ENCODE results near the gene PTCH1. TPM values are rescaled to one million over a fixed set of nuclear protein-coding genes. Genes with fewer than 3 reads are reported as not detected.

PTCH1 gene
- 100 to 1,000 TPM in 1 of 2 donors, 10 to 100 TPM in 1; 27.5 to 108 TPM for total RNA-seq

DNA sequence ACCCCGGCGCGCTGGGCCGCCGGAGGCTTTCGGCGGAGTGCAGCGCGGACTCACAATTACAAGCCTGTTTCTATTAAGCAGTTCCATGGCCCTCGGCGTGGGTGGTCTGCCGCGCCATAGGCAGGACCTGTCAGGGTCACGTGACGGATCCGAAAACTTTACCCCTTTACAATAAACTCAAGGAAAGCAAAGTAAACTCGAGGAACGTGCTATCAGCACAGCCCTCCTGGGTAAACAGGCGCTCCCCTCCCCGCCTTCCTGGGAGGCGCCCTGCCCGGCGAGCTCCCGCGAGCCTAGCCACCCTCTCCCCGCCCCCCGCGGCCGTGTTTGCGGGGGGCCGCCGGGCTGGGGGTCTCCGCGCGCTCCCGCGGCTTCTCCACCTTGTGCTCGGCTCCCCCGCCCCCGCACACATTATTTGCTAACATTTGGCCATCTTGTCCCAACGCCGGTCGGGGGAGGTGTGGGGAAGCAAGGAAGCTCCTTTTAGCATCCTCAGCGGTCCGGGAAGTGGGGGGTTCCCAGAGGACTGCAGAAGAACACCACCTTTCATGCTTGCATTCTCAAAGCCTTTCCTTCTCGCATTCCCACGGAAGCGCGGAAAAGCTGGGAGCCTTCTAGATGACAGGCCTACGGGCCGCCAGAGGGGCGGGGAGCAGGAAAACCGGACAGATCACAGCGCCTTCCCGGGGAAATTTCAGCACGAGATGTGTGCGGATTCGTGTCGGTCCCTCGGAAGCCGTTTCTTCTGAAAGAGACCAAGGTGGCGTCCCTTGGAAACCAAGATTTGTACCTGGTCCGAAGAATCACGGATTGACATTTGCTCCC, at the start of gene PTCH1:
TSS of gene PTCH1 (minus strand) at position 238 of the 825 bp plus-strand sequence.
- intact Hi-C loops (cut with DNase I), result loop anchor here (5.0 kb wide), 1 partner anchor 700 kb away; no protein-coding TSS in a partner anchor
- H3K36me3 ChIP-seq, result no peaks in the 10 kb centered on the region
- H3K4me1 ChIP-seq (replicated peaks), result no peaks in the 10 kb centered on the region
- H3K27me3 ChIP-seq (replicated peaks; ENCODE audit: insufficient read depth), result no peaks in the 10 kb centered on the region
- DNase-seq (ENCODE audit: low spot score), result peak; percentile 69
- H3K9me3 ChIP-seq, result no peaks in the 10 kb centered on the region
- peak within 1 kb of the TSS; percentile 52 to 56 for H3K4me3 ChIP-seq
- 2% methylated on average over 64 of the region's 64 CpGs for WGBS
- TF ChIP-seq POLR2A (IDR thresholded peaks at IDR 0.05) (no peak), POLR2AphosphoS5 (IDR thresholded peaks at IDR 0.05) (peak; percentile 65)
- H3K27ac ChIP-seq, result peak within 1 kb of the TSS; percentile 84 to 88

DNA sequence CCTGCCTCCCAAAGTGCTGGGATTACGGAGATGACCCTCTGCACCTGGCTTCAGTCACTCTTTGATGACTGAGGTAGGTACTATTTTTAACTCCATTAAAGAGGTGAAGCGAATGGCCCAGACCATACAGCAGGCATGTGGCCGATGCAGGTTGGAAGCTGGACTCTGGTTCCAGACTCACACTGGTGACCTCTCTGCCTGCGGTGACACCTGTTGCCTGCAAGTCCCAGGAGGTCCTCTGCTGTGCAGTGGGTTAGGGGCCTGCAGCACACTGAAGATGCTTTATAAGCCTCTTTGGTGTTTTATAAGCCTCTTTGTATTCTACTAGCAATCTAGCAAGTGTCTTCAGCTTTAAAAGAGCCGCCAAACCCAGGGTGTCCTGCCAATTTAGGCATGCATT, 49.2 kb upstream of the PTCH1 start:
- intact Hi-C loops (cut with DNase I), result no loop called here
- no peaks in the 10 kb centered on the region for H3K4me1 ChIP-seq (replicated peaks)

DNA sequence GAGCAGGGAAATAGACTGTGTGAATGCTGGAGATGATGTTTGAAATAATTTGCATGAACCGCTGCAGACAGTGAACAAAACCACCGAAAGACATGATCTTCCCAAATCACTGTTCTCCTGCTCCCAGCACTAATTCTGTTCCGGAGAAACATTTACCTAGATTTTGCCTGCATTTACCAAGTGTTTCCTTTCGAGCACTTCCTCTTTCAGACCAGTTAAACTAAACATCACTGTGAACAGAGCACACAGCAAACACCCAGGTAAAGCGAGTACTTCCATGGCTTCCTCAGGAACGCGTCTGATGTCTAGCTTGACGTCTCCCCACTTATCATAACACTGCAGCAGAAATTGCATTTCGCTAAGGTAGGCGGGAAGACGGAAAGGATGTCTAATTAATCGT, 45.1 kb upstream of the PTCH1 start:
- Histone ChIP-seq H3K9me3 (no peaks in the 10 kb centered on the region), H3K27ac (no peak overlapping the region), H3K4me3 (no peak overlapping the region), H3K4me1 (replicated peaks) (no peaks in the 10 kb centered on the region), H3K27me3 (replicated peaks; ENCODE audit: insufficient read depth) (peaks cover 2% of the 10 kb centered on the region), H3K36me3 (no peaks in the 10 kb centered on the region)
- intact Hi-C loops (cut with DNase I), result no loop called here
- DNase-seq (ENCODE audit: low spot score), result no peak
- TF ChIP-seq POLR2AphosphoS5 (IDR thresholded peaks at IDR 0.05), result no peak
- TF ChIP-seq POLR2A (IDR thresholded peaks at IDR 0.05), result no peak
- TF ChIP-seq, protein P1, sequence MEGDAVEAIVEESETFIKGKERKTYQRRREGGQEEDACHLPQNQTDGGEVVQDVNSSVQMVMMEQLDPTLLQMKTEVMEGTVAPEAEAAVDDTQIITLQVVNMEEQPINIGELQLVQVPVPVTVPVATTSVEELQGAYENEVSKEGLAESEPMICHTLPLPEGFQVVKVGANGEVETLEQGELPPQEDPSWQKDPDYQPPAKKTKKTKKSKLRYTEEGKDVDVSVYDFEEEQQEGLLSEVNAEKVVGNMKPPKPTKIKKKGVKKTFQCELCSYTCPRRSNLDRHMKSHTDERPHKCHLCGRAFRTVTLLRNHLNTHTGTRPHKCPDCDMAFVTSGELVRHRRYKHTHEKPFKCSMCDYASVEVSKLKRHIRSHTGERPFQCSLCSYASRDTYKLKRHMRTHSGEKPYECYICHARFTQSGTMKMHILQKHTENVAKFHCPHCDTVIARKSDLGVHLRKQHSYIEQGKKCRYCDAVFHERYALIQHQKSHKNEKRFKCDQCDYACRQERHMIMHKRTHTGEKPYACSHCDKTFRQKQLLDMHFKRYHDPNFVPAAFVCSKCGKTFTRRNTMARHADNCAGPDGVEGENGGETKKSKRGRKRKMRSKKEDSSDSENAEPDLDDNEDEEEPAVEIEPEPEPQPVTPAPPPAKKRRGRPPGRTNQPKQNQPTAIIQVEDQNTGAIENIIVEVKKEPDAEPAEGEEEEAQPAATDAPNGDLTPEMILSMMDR (IDR thresholded peaks at IDR 0.05), result no peak
- 81% methylated on average over 12 of the region's 12 CpGs for WGBS

More for the DNA sequence above, 49.2 kb upstream of the PTCH1 start:
- no peak for DNase-seq (ENCODE audit: low spot score)
- WGBS, result 94% methylated on average over 5 of the region's 5 CpGs
- Histone ChIP-seq H3K9me3 (no peaks in the 10 kb centered on the region), H3K27ac (no peak overlapping the region), H3K4me3 (no peak overlapping the region), H3K36me3 (no peaks in the 10 kb centered on the region), H3K27me3 (replicated peaks; ENCODE audit: insufficient read depth) (peaks cover 2% of the 10 kb centered on the region)
- no peak for TF ChIP-seq POLR2A (IDR thresholded peaks at IDR 0.05)
- no peak for TF ChIP-seq POLR2AphosphoS5 (IDR thresholded peaks at IDR 0.05)
- TF ChIP-seq, protein P1 (IDR thresholded peaks at IDR 0.05), result no peak

DNA sequence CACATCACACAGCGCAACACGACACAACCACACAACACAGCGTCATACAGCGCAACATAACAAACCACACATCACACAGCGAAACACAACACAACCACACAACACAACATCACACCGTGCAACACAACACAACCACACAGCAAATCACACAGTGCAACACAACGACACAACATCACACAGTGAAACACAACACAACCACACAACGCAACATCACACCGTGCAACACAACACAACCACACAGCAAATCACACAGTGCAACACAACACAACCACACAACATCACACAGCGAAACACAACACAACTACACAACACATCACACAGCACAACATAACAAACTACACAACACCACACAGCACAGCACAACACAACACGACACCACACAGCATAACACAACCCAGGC, 40.4 kb upstream of the PTCH1 start:
- 91% methylated on average over 11 of the region's 11 CpGs for WGBS
- Histone ChIP-seq H3K27me3 (replicated peaks; ENCODE audit: insufficient read depth) (no peaks in the 10 kb centered on the region), H3K4me1 (replicated peaks) (no peaks in the 10 kb centered on the region), H3K9me3 (no peaks in the 10 kb centered on the region), H3K4me3 (no peak overlapping the region), H3K36me3 (no peaks in the 10 kb centered on the region), H3K27ac (no peak overlapping the region)
- intact Hi-C loops (cut with DNase I), result no loop called here
- no peak for TF ChIP-seq POLR2AphosphoS5 (IDR thresholded peaks at IDR 0.05)
- TF ChIP-seq, protein P1 (IDR thresholded peaks at IDR 0.05), result no peak
- no peak for TF ChIP-seq POLR2A (IDR thresholded peaks at IDR 0.05)
- DNase-seq (ENCODE audit: low spot score), result no peak

DNA sequence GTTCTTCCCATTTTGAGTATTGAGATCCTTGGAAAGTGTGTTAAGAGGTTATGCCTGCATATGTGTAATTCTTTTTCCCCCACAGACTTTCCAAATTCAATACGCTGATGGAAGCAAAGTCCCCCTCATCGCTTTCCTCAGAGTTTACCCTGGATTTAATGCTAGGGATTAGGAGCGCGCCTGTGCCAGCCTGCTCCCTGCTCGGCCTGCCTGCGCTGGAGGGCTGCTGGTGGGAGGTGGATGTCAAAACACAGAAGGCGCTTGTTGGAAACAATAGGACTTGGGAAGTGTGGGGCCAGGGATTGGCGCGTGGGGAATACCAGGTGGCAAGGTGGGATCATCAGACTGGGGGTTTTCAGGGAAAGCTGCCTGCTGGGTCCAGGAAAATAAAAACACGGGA, 39.8 kb upstream of the PTCH1 start:
- WGBS, result 71% methylated on average over 10 of the region's 10 CpGs
- Histone ChIP-seq H3K4me1 (replicated peaks) (no peaks in the 10 kb centered on the region), H3K9me3 (no peaks in the 10 kb centered on the region), H3K4me3 (no peak overlapping the region), H3K27me3 (replicated peaks; ENCODE audit: insufficient read depth) (no peaks in the 10 kb centered on the region), H3K27ac (no peak overlapping the region), H3K36me3 (no peaks in the 10 kb centered on the region)
- TF ChIP-seq, protein P1 (IDR thresholded peaks at IDR 0.05), result no peak
- TF ChIP-seq POLR2A (IDR thresholded peaks at IDR 0.05), result no peak
- TF ChIP-seq POLR2AphosphoS5 (IDR thresholded peaks at IDR 0.05), result no peak
- DNase-seq (ENCODE audit: low spot score), result no peak
- intact Hi-C loops (cut with DNase I), result no loop called here

All from prostate gland (tissue), 2 donors.